ENCODE measurements around the gene HIRA. TPM values are rescaled to one million over a fixed set of nuclear protein-coding genes. Genes with fewer than 3 reads are reported as not detected.

The HIRA gene
- total RNA-seq, 1 experiment from 2014 or later: 50.6 TPM

DNA sequence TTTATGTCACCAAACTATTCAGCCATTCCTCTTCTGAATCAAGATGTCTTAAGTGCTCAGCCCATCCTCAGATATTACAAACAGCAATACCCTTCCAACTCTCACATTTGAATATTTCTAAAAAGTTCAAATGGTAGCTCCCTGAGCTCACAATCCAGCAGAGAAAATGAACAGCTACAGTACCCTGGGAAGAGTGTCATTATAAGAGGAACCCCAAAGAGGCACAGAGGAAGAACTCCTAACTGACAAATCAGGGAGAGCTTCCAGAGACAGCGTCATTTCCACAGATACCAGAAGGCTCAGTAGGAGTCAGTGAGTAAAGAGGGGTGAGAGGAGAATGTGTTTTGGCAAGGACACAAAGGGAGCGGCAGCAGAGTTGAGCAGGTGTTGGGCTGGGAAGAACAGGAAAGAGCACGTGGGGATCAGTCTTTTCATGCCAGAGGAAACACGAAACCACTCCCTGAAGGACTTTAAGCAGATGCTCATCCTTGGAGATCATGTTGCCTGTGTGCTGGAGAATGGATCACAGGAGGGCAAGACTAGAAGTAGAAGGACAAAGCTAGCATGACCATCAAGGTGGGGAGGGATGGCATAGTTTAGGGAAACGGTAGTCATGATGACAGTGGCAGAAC lies 144.3 kb downstream of the HIRA start:
- ChIA-PET POLR2A (ENCODE audit: low non-redundant PET) (no interaction called here), CTCF (interaction anchor here (0.6 kb wide), 1 partner anchor 792 kb away, joined by 16 read pairs; no protein-coding TSS in a partner anchor)
- no peak overlapping the region for H3K27ac ChIP-seq (ENCODE audit: low read depth, low read length, poor library complexity, severe bottlenecking)
- H3K36me3 ChIP-seq (ENCODE audit: insufficient read depth, low read length, poor library complexity, severe bottlenecking): no peaks in the 10 kb centered on the region
- no peak overlapping the region for H3K4me3 ChIP-seq (ENCODE audit: low read depth, low read length, poor library complexity, severe bottlenecking)
- no peak for DNase-seq (ENCODE audit: low spot score)
- no TSS peak for BruUV-seq (replicated peaks)
- TF ChIP-seq, protein P1, sequence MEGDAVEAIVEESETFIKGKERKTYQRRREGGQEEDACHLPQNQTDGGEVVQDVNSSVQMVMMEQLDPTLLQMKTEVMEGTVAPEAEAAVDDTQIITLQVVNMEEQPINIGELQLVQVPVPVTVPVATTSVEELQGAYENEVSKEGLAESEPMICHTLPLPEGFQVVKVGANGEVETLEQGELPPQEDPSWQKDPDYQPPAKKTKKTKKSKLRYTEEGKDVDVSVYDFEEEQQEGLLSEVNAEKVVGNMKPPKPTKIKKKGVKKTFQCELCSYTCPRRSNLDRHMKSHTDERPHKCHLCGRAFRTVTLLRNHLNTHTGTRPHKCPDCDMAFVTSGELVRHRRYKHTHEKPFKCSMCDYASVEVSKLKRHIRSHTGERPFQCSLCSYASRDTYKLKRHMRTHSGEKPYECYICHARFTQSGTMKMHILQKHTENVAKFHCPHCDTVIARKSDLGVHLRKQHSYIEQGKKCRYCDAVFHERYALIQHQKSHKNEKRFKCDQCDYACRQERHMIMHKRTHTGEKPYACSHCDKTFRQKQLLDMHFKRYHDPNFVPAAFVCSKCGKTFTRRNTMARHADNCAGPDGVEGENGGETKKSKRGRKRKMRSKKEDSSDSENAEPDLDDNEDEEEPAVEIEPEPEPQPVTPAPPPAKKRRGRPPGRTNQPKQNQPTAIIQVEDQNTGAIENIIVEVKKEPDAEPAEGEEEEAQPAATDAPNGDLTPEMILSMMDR (conservative IDR thresholded peaks at IDR 0.05; ENCODE audit: low read depth, low read length): no peak
- no peak for TF ChIP-seq EZH2 (IDR thresholded peaks at IDR 0.05; ENCODE audit: borderline replicate concordance, low read depth, low read length, poor library complexity, severe bottlenecking)
- peaks cover under 1% of the 10 kb centered on the region for H3K4me1 ChIP-seq (ENCODE audit: insufficient read depth, low read length, poor library complexity, severe bottlenecking)
- H3K27me3 ChIP-seq (replicated peaks; ENCODE audit: insufficient read depth, low read depth, low read length, poor library complexity): no peaks in the 10 kb centered on the region
- intact Hi-C loops (cut with micrococcal nuclease; ENCODE audit: unreplicated experiment): loop anchor here (10.0 kb wide), 1 partner anchor 82 kb away; no protein-coding TSS in a partner anchor
- no peaks in the 10 kb centered on the region for H3K9me3 ChIP-seq (ENCODE audit: low read depth, low read length, poor library complexity, severe bottlenecking)

- H3K27ac ChIP-seq (ENCODE audit: low read depth, low read length, poor library complexity, severe bottlenecking): no peak overlapping the region
- intact Hi-C loops (cut with micrococcal nuclease; ENCODE audit: unreplicated experiment): loop anchor here (10.0 kb wide), 1 partner anchor 81 kb away; no protein-coding TSS in a partner anchor
Observed at GRCh38 chr22:19285831-19286230, 145.7 kb downstream of the HIRA start.

More at GRCh38 chr22:19285831-19286230, 145.7 kb downstream of the HIRA start:
- H3K4me3 ChIP-seq (ENCODE audit: low read depth, low read length, poor library complexity, severe bottlenecking): no peak overlapping the region
- BruUV-seq (replicated peaks): no TSS peak
- ChIA-PET POLR2A (ENCODE audit: low non-redundant PET) (no interaction called here), CTCF (no interaction called here)
- no peaks in the 10 kb centered on the region for H3K4me1 ChIP-seq (ENCODE audit: insufficient read depth, low read length, poor library complexity, severe bottlenecking)
- no peaks in the 10 kb centered on the region for H3K27me3 ChIP-seq (replicated peaks; ENCODE audit: insufficient read depth, low read depth, low read length, poor library complexity)
- no peak for DNase-seq (ENCODE audit: low spot score)
- TF ChIP-seq EZH2 (IDR thresholded peaks at IDR 0.05; ENCODE audit: borderline replicate concordance, low read depth, low read length, poor library complexity, severe bottlenecking): no peak
- TF ChIP-seq, protein P1 (conservative IDR thresholded peaks at IDR 0.05; ENCODE audit: low read depth, low read length): no peak
- H3K36me3 ChIP-seq (ENCODE audit: insufficient read depth, low read length, poor library complexity, severe bottlenecking): no peaks in the 10 kb centered on the region
- H3K9me3 ChIP-seq (ENCODE audit: low read depth, low read length, poor library complexity, severe bottlenecking): no peaks in the 10 kb centered on the region

Other genes starting within 250 kb of the HIRA start
- 7.5 and 11.5 TPM in 2 replicates for gene CLTCL1, start 140.0 kb downstream of the HIRA start, total RNA-seq (2021)
- 21.9 and 23.1 TPM in 2 replicates for gene MRPL40, start 812 bp upstream of the HIRA start, total RNA-seq (2021)
- gene C22orf39, start 16.0 kb upstream of the HIRA start, total RNA-seq (2021): 28.4 and 34.1 TPM in 2 replicates
- 161 and 195 TPM in 2 replicates for gene UFD1, start 47.5 kb upstream of the HIRA start, total RNA-seq (2021)
- gene CDC45, start 48.2 kb upstream of the HIRA start, total RNA-seq (2021): 79.1 and 79.2 TPM in 2 replicates
- 0.21 and 0.22 TPM in 2 replicates for gene CLDN5, start 92.7 kb upstream of the HIRA start, total RNA-seq (2021)